GM18502 (cell line): ENCODE data around the gene POM121L2.

Experiments
- ATAC-seq: cut with Tn5 transposase; IDR thresholded peaks from one replicate; pipeline ENCODE4 v1.9.1; 2021; ENCODE audit warnings: mild to moderate bottlenecking; ENCODE audit not compliant: unreplicated experiment, poor library complexity

The POM121L2 gene

DNA sequence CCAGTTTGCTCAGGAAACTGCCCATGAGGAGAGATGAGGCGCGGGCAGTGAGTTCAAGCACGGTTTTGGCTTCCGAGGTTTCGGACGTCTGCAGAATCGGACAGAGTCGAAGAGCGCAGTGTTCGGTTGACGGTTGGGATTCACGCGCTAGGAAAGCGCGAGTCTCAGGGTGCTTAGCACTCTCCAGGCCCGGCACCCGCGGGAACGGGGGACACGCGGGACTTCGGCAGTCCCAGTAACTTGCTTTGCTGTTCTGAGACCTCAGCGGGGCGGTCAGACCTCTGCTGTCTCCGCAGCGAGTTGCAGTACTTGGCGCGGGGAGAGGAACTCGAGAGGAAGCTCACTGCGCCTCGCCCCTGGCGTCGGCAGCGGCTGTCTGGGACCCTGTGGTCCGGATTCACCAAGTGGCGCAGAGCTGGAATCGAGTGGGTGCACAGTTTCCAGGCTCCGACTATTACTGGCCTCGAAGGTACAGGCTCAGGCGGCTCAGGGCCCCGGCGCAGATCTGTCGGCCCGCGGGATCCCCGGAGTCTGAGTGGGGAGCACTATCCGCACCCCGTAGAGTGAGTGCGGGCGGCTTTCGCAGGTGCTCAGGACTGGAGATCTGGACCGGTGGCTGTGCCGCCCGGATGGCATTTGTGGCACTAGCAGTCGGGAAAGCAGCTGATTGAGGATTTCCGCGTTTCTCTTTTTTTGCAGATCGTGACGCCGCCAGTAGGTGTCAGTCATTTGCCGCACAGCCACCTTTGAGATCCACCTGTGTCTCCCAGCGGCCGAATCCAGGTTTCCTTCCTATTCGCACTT lies at the start of gene POM121L2:
Gene POM121L2, minus strand, starts transcription at position 128 of the 804 bp plus-strand sequence. Its CDS starts 103 bp downstream, at position 25.
- ATAC-seq = peak; percentile 52

- no peak for ATAC-seq
These were observed 47.2 kb upstream of the POM121L2 start for GRCh38 chr6:27359231-27359630.

- ATAC-seq = no peak
These were observed 46.7 kb upstream of the POM121L2 start for GRCh38 chr6:27358786-27359185.

- no peak for ATAC-seq
These were observed 40.8 kb upstream of the POM121L2 start for GRCh38 chr6:27352850-27353249.

DNA sequence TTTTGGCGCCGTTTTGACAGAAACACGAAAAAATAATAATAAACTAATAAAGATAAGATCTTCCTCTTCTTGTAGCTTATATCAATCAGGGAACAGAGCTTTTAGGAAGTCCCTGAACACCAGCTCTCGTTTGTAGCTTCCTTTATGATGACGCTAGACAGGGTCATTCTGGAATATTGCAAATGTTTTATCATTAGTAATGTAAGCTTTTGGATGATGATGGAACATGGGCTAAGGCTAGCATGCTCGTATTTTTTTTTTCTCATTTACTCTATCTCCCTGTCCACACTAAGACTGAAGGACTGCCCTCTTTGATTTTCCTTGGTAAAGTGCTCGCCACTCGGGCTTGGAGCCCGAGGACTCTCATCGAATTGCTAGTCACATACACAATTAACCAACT lies 22.1 kb upstream of the POM121L2 start:
- no peak for ATAC-seq

GRCh38 chr6:27333642-27334040 lies 21.6 kb upstream of the POM121L2 start:
- ATAC-seq = no peak

DNA sequence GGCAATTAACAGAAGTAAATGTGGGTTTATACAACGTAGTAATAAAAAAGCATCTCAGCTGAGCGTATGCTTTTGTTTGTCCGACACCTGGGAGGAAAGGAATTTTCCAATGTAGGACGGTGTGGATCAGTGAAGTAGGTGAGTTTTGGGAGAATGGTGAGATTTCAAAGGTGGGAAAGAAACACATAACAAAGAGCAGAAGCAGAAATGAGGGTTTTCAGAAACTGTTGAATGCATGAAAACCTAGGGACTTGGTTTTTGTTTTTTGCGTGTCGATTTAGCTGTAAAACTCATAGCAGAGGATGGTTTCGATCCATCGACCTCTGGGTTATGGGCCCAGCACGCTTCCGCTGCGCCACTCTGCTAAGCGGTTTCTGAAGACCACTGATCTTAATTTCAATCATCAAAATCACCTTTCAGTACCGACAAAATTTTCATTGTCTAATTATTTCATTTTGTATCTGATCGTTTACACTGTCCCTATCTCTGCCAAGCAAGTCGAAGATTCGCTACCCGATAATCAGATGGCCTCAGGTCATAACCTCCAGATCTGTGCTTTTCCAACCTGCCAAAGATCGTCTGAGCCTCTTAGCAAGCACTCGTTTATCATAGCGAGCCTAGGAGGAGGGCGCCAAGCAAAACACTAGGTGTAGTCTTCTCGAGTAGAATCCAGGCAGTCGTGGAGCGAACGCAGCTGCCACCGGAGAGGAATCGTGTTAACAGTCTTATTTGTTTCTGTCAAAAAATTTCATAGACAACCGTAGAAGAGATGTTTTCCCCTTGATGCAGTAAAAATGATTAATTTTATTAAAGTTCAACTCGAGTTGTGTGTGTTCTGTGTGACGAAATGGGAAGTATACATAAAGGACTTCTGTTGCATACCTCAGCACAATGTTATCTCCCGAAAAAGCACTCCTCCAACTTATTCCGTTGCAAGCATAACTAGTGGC lies 20.9 kb upstream of the POM121L2 start:
- no peak for ATAC-seq

GRCh38 chr6:27327023-27327738 lies 15.1 kb upstream of the POM121L2 start:
- no peak for ATAC-seq

DNA sequence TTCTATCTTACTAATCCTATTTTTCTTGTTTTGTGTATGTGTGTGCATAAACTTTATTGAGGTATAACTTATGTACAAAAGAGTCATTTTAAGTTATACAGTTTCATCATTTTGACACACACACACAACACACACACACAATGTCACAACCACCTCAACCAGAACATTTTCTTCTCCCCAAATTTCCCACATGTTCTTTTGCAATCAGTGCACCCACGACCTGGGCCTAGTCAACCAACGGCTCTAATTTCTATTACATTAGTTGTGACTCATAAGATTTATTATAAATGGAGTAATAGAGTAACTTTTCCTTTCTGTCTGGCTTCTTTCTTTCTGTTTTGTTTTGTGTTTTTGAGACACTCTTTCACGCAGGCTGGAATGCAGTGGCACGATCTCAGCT lies 9.8 kb upstream of the POM121L2 start:
- ATAC-seq = no peak

- ATAC-seq = no peak
These were observed 9.3 kb upstream of the POM121L2 start for GRCh38 chr6:27321370-27321769.

DNA sequence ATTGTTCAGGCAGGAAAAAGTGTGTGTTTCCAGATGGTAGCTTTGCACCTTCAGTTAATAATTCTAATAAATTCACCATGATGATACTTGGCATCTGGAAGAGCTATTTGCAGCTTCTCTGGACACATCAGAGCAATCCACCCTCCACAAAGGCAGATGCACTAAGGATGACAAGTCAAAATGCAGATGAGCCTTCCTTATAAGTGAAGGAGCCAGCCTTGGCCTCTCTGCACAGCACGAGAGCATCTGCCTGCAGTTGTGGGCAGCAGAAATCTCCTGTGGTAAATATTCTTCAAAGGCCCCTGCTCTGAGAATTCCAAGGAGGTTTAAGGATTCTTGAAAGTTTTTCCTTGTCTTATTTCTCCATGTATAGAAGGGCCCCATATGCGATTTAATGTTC lies 6.9 kb upstream of the POM121L2 start:
- ATAC-seq = no peak

DNA sequence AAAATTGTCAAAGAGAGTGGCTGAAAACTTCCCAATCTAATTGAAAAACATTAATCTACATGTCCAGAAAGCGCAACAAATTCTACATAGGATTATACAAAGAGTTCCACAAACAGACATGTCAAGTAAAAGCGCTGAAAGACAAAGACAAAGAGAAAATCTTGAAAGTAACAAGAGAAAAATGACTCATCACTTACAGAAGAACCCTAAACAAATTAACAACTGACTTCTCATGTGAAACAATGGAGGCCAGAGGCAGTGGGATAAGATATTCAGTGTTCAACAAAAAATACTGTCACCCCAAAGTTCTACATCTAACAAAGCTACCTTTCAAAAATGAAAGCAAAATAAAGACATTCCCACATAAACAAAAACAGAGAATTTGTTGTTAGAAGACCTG lies 2.0 kb upstream of the POM121L2 start:
- no peak for ATAC-seq

DNA sequence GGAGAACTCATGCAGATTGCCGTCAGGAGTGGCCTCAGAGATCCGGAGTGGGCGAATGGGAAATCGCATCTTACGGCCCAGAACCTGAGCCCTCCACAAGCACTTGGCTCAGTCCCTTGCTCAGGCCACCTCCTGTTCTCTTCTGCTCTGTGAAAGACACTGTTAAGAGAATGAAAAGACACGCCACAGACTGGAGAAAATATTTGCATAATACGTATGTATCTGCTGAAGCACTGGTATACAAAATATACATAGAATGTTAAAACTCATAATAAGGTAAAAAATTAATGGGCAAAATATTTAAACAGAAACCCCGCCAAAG lies 838 bp upstream of the POM121L2 start:
- peak; percentile 27 for ATAC-seq

- ATAC-seq = no peak
These were observed 297 bp downstream of the POM121L2 start for GRCh38 chr6:27311806-27312145.

- ATAC-seq = no peak
These were observed 8.3 kb downstream of the POM121L2 start for GRCh38 chr6:27303613-27304272.

GRCh38 chr6:27297857-27298730 lies 14.0 kb downstream of the POM121L2 start:
- no peak for ATAC-seq

DNA sequence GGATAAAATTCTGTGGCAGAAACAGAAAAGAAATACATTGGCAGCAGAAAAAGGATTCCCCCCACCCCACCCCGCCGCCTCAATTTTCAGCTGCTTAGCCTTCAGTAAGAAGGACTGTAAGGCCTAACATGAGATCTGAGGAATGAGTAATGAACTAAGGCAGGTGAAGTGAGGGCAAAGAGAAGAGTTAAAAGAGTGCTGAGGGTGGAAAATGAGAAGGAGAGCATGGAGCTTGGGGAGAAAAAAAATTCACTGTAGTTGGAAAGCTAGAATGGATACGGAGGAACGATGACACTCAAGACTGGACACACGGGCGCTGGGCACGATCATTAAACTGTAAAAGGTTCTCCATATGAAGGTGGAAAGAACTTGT lies 14.6 kb downstream of the POM121L2 start:
- no peak for ATAC-seq

DNA sequence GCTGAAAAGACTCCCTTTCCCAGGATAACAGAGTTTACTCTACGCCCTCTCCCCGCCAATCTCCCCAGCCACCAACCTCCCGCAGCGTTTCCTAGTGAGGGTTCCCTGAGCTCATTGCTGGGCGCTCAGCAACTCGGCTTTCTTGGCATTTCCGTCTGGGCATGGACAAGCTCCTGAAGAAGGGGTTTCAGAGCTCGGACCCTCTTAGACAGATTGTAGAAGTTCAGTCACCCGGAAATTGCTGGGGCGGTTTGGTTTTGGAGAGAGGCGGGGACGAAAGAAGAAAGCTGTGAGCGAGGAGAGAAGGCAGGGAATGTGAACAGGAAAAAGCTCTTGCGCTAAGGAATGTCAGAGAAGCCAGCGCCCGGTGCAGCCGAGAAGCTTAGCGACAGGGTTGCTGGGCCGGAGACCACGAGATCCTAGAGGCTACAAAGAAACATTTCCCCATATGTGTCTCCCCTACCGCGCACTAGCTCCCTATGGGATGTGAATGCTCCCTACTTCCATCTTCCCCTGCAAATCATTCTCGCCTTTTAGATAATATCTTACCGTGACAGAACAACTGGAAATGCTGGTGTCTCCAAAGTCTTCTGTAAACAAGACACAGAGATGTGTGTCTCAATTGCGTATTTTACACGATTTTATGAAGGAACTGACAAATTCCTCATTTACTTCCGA lies 15.8 kb downstream of the POM121L2 start:
- ATAC-seq = no peak
